ENCODE data around the gene SOX6.

DNA sequence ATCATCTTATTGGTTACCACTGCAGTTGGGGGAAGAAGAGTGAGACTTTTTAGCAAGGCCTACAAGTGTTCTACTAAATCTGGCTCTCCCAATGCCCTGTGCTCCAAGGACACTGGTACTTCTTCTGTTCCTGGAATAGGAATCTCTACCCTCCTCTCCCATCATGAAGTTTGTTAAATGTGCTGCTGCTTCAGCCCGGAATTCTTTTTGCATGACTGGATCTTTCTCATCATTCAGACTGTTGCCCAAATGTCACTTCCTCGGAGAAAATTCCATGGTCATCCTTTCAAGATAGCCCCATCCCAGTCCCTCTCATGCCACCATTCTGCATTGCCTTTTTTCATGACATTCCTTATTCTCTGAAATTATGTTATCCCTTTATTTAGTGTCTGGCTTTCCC, 400.8 kb downstream of the SOX6 start:
- TF ChIP-seq, protein P1, sequence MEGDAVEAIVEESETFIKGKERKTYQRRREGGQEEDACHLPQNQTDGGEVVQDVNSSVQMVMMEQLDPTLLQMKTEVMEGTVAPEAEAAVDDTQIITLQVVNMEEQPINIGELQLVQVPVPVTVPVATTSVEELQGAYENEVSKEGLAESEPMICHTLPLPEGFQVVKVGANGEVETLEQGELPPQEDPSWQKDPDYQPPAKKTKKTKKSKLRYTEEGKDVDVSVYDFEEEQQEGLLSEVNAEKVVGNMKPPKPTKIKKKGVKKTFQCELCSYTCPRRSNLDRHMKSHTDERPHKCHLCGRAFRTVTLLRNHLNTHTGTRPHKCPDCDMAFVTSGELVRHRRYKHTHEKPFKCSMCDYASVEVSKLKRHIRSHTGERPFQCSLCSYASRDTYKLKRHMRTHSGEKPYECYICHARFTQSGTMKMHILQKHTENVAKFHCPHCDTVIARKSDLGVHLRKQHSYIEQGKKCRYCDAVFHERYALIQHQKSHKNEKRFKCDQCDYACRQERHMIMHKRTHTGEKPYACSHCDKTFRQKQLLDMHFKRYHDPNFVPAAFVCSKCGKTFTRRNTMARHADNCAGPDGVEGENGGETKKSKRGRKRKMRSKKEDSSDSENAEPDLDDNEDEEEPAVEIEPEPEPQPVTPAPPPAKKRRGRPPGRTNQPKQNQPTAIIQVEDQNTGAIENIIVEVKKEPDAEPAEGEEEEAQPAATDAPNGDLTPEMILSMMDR (IDR thresholded peaks at IDR 0.05; ENCODE audit: low read length): no peak
- no peak for TF ChIP-seq EZH2 (IDR thresholded peaks at IDR 0.05; ENCODE audit: borderline replicate concordance, low read length)
